Tibial nerve (tissue), 4 donors: ENCODE results near the gene JARID2.

Experiments
- EP300 ChIP-seq, 2 donors: sonication (generic); formaldehyde crosslinking; IDR thresholded peaks; one replicate each; pipeline ENCODE4 v1.6.1; 2017; ENCODE audit warnings: antibody characterized with exemption in 2 of 2, mild to moderate bottlenecking in 1 of 2
- POLR2A ChIP-seq, 2 donors: fragments of 450-650 bp; IDR thresholded peaks; one replicate each; pipeline ENCODE4 v1.6.1; 2017; ENCODE audit warnings: antibody characterized with exemption in 2 of 2, mild to moderate bottlenecking in 2 of 2, moderate library complexity in 2 of 2
- TF ChIP-seq, protein P1 (sequence below), 5 experiments: fragments of 200-600 bp in 3 of 5; fragments of 450-650 bp in 2 of 5; sonication (generic) in 3 of 5; IDR thresholded peaks; one replicate each; pipeline ENCODE4 v1.5.1; 2016 to 2019; ENCODE audit warnings: antibody characterized with exemption in 5 of 5, mild to moderate bottlenecking in 3 of 5, moderate library complexity in 2 of 5

DNA sequence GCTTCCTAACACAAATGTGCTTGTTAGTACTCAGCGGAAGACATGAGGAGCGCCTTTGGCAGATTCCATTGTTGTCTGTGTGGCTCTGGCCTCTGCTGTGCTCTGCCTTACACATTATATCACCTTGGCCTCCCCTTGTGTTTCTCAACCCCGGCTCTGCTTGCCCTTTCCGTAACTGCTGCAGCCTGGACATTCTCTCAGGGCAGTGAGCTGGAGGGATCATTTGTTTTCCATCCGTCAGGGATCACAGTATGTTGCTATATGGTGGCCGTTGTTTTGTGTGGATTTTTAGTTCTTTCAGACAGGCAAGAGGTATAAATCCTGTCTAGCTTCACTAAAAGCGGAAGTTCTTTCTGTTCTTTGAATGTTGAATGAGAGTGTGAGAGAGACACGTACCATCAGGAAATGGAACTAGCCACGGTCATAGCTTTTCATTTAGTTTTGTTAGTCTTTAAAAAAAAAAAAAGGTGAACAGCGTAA lies 175.1 kb downstream of the JARID2 start:
- TF ChIP-seq EP300 (IDR thresholded peaks at IDR 0.05) (no peak), POLR2A (IDR thresholded peaks at IDR 0.05) (no peak)
- TF ChIP-seq, protein P1, sequence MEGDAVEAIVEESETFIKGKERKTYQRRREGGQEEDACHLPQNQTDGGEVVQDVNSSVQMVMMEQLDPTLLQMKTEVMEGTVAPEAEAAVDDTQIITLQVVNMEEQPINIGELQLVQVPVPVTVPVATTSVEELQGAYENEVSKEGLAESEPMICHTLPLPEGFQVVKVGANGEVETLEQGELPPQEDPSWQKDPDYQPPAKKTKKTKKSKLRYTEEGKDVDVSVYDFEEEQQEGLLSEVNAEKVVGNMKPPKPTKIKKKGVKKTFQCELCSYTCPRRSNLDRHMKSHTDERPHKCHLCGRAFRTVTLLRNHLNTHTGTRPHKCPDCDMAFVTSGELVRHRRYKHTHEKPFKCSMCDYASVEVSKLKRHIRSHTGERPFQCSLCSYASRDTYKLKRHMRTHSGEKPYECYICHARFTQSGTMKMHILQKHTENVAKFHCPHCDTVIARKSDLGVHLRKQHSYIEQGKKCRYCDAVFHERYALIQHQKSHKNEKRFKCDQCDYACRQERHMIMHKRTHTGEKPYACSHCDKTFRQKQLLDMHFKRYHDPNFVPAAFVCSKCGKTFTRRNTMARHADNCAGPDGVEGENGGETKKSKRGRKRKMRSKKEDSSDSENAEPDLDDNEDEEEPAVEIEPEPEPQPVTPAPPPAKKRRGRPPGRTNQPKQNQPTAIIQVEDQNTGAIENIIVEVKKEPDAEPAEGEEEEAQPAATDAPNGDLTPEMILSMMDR (IDR thresholded peaks at IDR 0.05), result no peak
